SK-N-SH (cell line): ENCODE results near the gene SLC30A2.

ENCODE experiments used
- EP300 ChIP-seq, 2 experiments: IDR thresholded peaks; 2 replicates each; pipeline versions ENCODE4 v1.4.0 to v1.6.1; 2012; ENCODE audit warnings: borderline replicate concordance in 1 of 2, low read depth in 1 of 2, low read length in 1 of 2
- EZH2phosphoT487 ChIP-seq: fragments of 200-600 bp; sonication (generic); IDR thresholded peaks from 2 replicates; pipeline ENCODE4 v1.6.1; 2017; ENCODE audit warnings: low read depth, mixed run types, mild to moderate bottlenecking, antibody characterized with exemption, moderate library complexity, borderline replicate concordance
- POLR2AphosphoS5 ChIP-seq: IDR thresholded peaks from 2 replicates; pipeline ENCODE4 v1.6.1; 2012; ENCODE audit warnings: low read depth, low read length
- RFX5 ChIP-seq: IDR thresholded peaks from 2 replicates; pipeline ENCODE4 v1.6.1; 2012; ENCODE audit warnings: mild to moderate bottlenecking, improper control_type of control experiment, low read length
- TAF1 ChIP-seq: IDR thresholded peaks from 2 replicates; pipeline ENCODE4 v1.6.1; 2012; ENCODE audit warnings: low read depth, mild to moderate bottlenecking, low read length, moderate library complexity, borderline replicate concordance
- TF ChIP-seq, protein P1 (sequence below): fragments of 200-600 bp; sonication (generic); IDR thresholded peaks from 2 replicates; pipeline ENCODE4 v1.6.1; 2017; ENCODE audit warnings: antibody characterized with exemption, mild to moderate bottlenecking, moderate library complexity
- TF ChIP-seq, protein P2 (sequence below): fragments of 150-350 bp; IDR thresholded peaks from 2 replicates; pipeline ENCODE4 v1.6.1; 2017; ENCODE audit warnings: antibody characterized with exemption, low read length, low read depth, borderline replicate concordance

DNA sequence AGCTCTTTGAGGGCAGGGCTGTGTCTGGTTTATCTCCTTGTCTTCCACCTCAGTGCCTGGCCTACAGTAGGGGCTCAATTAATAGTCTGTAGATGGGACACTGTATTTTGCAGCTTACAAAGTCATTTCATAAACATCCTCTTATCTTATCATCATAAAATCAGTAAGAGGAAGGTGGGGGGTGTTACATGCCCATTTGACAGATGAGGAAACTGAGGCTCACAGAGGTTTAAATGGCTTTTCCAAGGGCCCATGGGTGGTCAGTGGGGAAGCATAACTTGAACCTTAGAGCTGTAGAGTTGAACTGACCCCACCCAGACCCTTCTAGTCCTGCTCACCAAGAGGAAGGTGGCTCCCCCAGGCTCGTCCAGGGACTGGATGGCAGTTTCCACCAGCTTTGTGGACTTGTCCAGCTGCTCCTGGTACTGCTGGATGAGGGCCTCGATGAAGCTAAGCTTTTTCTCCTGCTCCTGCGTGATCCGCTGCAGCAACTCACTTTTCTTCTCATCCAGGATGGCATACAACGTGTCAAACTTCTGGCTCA lies 12.2 kb upstream of the SLC30A2 start:
- TF ChIP-seq, protein P1, sequence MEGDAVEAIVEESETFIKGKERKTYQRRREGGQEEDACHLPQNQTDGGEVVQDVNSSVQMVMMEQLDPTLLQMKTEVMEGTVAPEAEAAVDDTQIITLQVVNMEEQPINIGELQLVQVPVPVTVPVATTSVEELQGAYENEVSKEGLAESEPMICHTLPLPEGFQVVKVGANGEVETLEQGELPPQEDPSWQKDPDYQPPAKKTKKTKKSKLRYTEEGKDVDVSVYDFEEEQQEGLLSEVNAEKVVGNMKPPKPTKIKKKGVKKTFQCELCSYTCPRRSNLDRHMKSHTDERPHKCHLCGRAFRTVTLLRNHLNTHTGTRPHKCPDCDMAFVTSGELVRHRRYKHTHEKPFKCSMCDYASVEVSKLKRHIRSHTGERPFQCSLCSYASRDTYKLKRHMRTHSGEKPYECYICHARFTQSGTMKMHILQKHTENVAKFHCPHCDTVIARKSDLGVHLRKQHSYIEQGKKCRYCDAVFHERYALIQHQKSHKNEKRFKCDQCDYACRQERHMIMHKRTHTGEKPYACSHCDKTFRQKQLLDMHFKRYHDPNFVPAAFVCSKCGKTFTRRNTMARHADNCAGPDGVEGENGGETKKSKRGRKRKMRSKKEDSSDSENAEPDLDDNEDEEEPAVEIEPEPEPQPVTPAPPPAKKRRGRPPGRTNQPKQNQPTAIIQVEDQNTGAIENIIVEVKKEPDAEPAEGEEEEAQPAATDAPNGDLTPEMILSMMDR: no peak
- TF ChIP-seq POLR2AphosphoS5 (no peak), EP300 (IDR thresholded peaks at IDR 0.05; ENCODE audit: borderline replicate concordance in 1 of 2, low read depth in 1 of 2, low read length in 1 of 2) (no peak), TAF1 (no peak), RFX5 (no peak), EZH2phosphoT487 (no peak)
- TF ChIP-seq, protein P2, sequence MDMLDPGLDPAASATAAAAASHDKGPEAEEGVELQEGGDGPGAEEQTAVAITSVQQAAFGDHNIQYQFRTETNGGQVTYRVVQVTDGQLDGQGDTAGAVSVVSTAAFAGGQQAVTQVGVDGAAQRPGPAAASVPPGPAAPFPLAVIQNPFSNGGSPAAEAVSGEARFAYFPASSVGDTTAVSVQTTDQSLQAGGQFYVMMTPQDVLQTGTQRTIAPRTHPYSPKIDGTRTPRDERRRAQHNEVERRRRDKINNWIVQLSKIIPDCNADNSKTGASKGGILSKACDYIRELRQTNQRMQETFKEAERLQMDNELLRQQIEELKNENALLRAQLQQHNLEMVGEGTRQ: no peak
